ENCODE results near the gene GTF3C5.
"Not testable (repeated sequence)": the region's sequence is repeated elsewhere in the genome, so short reads cannot be mapped to it uniquely, and the experiment has no call there.

Gene GTF3C5

DNA sequence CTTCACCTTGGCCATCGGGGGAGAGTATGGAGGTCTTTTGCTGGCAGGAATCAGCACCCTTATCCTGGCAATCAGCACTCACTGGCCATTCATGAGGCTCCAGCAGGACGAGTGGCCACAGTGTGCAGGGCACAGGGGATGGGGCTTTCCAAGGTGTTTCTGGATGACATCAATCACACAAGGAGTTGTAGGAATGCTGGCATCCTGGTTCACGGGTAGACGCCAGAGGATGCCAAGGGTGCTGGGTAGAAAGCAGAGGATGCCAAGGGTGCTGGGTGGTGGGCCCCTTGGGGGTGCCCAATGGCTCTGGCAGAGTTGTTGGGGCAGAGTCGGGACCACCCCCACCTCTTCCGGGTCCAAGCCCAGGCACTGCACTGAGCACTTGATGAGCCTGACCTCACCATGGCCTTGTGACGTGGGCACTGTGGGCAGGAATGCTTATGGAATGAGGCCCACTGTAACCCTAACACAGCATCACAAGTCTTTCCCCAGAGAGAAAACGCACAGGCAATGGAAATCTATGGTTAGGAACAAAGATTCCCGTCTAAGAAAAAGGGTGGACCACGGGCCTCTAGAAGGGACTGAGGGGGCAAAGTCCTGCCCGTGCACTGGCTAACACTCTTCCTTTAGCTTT, 60.1 kb downstream of the GTF3C5 start:
- no peak for DNase-seq (ENCODE audit: low spot score)

DNA sequence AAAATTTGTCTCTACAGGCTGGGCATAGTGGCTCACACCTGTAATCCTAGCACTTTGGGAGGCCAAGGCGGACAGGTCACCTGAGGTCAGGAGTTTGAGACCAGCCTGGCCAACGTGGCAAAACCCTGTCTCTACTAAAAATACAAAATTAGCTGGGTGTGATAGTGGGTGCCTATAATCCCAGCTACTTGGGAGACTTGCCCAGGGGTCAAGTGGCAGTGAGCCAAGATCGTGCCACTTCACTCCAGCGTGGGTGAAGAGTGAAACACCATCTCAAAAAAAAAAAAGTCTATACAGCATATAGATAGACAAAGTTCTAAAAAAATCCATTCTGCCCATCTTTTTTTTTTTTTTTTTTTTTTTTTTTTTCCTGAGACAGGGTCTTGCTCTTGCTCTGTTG, 63.6 kb downstream of the GTF3C5 start:
- not testable (repeated sequence) for DNase-seq (ENCODE audit: low spot score)

DNA sequence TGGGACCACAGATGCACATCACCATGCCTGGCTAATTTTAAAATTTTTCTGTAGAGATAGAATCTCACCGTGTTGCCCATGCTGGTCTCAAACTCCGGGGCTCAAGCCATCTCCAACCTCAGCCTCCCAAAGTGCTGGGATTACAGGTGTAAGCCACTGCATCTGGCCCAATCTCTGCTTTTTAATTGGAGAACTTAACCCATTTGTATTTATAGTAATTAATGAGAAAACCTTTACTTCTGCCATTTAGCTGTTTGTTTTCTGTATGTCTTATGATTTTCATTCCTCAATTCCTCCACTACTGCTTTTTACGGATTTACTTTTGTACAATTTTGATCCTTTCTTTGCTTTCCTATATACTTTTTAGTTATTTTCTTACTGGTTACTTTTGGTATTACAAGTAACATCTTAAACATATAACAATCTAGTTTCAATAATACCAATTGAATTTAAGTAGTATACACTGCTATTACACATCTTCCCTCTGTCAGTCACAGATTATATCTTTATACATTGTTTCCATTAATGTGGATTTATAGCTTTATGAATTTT, 64.1 kb downstream of the GTF3C5 start:
- DNase-seq (ENCODE audit: low spot score), result no peak

DNA sequence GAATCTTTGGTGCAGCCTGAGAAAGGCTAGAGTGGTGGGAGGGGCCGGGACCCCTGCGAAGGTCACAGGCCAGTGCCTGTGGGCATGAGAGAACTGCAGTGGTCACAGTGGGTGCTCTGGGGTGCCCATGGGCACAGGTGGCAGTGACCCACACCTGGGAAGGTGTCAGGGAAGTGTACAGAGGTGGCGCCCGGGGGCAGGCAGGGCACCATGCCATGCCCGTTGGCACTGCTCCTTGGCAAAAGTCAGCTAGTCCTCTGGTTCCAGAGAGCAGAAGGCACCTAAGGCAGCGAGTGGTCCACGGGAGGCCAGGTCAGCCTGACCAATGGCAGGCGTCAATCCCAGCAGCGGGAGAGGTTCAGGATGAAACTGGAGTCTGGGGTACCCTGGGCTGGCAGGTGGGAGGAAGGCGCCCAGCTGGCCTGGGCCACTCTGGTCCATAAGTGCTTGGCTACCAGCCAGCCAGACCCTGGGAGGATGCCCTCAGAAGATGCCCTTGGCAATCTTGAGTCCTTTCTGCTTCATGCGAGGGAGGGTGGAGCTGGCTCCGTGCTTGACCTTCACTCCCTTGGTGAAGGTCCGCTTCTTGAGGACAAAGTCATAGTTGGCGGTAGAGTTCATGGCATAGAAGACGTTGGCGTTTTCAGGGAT, 67.4 kb downstream of the GTF3C5 start:
- no peak for DNase-seq (ENCODE audit: low spot score)

DNA sequence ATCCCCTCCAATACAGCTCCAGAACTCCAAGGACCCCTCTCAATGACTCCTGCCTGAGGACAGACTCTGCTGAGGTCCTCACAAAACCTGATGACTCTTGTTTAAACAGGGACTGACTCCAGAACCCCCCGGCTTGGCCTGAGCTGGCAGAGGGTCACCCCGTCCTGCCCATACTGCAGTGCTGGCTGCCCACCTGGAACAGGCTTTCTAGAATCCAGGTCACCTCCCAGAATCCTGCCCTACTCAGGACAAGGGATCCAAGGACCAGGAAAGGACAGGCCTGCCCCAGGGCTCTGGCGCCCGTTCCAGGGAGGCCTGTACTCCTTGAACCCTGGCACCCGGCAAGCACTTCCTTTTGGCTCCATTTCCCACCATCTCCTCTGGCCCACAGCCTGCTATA, 68.1 kb downstream of the GTF3C5 start:
- no peak for DNase-seq (ENCODE audit: low spot score)

DNA sequence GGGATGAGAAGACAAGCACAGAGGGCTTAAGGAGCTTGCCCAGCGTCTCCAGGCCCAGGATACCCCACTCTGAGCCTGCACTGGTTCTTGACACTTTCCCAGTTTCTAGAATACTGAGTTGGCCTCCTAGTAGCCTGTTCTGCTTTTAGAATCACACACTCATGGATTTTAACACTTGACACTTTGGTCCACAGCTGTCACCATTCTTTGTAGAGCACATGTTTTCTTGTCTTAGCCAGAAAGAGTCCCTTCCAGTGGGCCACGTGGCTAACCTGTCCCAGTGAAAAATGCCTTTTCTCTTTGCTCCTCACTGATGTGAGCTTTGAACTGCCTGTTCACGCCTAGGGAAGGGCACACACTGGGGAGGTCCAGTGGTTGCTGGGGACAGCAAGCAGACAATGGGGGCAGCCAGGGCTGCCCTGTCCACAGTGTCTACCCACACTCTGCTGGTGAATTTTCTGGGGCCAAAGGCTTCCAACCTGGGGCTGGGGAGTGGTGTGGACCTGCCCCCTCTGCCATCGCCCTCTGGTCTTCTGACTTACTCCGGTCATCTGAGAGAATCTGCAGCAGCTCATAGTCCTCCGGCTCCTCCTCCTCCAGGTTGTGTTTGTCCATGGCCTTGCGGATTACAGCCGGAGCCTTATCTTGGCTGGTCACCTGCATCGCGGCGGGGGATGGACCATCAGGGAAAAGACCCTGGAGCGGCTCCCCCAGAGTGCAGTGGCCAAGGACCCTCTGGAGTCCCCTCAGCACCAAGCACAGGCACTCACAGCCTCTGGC, 69.1 kb downstream of the GTF3C5 start:
- no peak for DNase-seq (ENCODE audit: low spot score)

DNA sequence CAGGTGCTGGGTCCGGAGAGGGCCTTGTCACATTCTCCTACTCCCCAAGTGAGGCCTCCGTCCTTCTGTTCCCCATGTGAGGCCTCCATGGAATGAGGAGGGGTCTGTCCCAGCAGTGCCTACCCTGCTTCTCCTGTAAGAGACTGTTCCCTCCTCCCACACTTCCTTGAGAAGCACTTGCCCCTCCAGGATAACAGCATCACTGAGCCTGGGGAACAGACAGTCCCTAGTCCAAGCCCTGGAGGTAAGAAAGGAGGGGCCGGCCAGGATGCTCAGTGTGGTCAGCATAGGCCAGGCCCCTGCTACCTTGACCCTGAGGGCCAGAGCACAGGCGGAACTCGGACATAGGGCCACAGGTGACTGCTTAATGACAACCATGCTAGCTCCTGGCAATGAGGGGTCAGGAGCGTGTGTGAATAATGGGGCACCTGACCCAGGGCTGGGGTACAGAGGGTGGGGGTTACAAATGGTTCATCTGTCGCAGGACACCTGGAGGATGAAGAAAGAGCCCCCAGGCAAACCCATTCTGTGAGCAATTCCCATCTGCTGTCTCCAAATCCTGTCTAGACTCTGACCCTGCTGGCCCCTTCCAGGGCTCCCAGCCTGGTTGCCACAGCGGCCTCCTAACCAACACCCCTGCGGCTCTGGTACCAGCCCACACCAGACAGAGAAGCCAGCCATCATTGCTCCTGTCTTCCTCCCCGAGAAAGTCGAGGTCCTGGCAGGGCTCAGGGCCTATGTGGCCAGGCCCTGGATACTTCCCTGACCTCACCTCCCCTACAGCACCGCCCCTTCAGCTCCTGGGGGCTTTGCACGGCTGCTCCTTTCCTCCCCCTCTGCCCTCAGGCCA, 69.9 kb downstream of the GTF3C5 start:
- DNase-seq (ENCODE audit: low spot score), result no peak

DNA sequence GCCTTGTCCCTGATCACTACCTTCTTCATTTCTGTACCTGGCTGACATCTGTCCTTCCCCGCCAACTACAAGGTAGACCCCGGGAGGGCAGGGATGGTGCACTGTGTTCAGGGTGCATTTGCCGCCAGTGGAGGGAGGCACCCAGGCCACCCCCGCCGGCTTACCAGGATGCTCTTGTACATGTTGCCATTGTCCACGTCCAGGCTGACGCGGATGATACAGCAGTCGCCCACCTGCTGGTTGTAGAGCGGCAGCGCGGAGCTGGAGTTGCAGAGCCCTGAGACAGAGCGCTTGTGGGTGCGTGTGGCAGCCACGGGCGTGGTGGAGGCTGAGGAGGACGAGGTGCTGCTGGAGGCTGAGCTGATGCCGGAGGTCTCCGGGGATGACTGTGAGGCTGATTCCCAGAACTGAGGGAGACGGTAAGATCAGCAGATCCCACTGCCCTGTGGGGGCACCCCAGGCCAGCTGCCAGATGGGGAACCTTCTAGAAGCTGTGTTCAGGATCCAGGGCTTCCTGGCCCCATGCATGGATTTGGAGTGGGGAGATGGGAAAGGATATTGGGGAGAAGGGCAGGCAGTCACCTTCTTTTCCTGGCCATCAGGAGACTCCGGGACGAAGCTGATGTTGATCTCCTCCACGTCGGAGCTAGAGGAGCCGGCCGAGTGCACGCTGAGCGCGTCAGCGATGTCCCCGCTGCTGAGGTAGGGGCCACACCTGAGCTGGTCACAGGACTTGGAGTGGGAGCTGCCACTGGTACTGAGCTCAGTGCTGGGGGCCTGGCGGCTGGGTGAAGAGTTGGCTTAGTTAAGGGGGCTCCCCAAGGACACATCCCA, 70.8 kb downstream of the GTF3C5 start:
- DNase-seq (ENCODE audit: low spot score), result no peak

DNA sequence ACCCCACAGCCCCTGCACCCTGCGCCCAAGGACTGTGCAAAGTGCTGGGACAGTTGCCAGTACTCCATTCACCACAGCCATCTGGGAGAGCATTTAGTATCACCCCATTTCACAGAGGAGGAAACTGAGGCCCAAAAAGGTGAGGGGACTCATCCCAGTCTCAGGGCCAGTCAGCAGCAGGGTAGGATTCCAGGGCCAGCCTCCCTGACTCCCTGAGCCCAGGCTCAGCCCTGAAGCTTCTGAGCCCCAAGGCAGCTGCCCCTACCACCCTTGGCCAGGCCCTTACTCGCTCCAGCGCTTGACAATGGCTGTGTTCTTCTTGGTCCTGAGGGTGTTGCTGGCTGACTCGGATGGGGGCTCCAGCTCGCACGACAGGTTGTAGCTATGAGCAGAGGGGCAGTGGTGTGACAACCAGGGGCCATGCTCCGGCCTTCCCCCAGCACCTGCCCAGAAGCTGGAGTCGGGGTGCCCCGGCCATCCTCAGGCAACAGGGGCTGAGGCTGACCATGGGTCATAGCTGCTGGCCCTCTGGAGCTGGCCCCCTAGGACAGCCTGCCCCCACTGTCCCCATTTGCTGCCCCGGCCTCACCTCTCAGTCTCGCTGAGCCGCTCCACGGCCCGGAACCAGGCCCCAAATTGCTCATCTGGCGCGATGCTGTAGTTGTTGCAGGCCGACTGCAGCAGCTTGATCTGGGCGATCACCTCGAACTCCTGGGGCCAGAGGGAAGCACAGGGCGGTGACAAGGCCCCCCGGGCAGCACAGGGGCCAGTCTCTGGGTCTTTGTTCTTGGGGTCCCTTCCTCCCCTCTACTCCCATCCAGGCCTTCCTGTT, 71.6 kb downstream of the GTF3C5 start:
- no peak for DNase-seq (ENCODE audit: low spot score)

DNA sequence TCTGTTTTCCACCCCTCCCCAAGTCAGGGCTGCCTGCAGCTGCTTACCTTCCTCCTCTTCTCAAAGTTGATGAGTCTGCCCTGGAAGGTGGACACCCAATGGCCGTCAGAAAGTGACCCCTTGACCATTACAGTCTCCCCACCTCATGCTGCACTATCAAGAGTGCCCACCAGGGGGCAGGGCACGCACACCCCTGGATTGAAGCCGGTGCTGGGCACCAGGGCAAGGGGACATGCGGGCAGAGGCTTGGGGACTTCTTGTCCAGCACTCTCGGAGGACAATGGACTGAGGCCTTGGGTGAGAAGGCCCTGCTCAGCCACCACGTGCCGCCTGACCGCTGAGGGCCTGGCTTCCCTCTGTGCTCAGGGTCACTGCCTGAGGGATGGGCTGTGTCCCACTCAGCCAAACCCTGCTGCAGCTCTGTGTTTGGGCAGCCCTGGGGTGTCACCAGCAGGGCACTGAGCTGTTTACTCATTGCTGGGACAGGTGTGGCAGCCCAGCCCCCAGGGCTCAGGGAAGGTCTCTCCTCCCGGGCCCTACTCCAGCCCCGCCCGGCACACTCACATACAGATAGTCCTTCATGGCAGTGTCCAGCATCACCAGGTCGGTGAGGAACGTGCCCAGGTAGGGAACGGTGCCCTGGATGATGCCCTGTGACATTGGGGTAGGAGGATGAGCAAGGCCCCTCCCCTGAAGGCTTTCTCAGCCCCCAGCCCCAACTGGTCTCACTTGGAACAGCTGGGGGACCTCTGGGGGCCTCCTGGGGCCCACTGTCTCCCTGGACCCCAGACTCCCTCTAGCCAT, 72.6 kb downstream of the GTF3C5 start:
- DNase-seq (ENCODE audit: low spot score), result peak; percentile 45

DNA sequence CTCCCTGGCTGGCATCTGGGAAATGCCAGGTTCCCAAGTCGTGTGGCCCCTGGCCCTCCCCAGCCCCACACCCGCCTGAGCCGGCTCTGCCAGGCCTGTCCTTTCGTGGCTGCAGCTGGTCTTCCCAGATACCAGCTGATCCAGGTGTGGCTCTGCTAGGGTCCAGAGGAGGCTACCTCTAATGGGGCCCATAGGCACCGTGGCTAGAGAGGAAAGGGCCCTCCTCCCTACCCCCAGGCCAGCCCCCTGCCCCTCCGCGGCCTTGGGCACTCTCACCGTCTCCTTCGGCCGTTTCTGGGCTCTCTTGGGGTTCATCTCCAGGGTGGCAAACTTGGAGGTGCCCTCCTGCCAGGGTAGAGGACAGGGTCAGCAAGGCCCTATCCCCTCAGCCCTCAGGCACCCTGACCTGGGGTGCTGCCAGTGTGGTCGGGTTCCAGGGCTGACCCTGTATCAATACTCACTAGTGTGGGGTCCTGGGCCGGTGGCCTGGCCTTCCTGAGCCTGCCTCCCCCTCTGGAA, 73.2 kb downstream of the GTF3C5 start:
- no peak for DNase-seq (ENCODE audit: low spot score)

DNA sequence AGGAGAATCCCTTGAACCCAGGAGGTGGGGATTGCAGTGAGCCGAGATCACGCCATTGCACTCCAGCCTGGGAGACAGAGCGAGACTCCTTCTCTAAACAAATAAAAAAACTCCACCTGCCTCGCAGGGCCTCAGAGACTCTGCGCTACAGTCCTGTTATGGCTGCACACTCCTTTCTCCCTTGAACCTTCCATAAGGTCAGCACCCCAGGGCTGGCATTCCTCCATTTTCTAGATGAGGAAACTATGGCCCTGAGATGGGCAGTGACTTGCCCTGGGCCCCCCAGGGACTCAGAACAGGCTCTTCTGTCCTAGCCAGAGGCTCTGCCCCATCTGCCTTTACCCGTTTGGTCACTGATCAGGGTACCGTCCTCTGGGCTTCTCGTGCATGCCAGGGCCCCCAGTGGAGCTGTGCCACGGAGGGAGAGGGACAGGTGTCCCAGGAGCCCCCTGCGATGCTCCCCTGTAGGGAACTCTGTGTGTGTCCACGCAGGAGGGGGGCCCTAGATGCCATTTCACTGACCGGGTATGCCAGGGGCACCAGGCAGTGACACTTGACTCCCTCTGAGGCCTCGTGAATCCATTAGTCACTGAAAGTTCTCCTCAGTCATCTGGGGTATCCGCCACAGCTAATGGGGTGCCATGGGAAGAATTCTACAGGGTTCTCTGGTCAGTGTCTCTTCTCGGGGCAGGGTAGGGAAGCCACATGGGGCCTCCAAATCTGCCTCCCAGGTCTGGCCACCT, 74.1 kb downstream of the GTF3C5 start:
- DNase-seq (ENCODE audit: low spot score), result no peak

DNA sequence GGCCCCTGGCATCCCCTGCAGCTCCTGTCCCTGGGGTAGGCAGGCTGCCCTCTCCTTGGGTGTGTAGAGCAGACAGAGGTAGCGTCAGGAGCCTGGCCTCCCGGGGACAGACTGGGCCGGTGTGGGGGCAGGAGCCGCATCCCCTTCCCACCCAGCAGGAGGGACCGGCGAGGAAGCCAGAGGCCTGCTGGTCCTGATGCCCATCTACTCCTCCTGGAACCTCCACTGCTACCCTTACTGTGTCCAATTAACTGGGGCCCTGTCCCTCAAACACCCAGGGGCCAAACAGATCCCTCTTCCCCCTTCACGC, 74.6 kb downstream of the GTF3C5 start:
- DNase-seq (ENCODE audit: low spot score), result no peak

DNA sequence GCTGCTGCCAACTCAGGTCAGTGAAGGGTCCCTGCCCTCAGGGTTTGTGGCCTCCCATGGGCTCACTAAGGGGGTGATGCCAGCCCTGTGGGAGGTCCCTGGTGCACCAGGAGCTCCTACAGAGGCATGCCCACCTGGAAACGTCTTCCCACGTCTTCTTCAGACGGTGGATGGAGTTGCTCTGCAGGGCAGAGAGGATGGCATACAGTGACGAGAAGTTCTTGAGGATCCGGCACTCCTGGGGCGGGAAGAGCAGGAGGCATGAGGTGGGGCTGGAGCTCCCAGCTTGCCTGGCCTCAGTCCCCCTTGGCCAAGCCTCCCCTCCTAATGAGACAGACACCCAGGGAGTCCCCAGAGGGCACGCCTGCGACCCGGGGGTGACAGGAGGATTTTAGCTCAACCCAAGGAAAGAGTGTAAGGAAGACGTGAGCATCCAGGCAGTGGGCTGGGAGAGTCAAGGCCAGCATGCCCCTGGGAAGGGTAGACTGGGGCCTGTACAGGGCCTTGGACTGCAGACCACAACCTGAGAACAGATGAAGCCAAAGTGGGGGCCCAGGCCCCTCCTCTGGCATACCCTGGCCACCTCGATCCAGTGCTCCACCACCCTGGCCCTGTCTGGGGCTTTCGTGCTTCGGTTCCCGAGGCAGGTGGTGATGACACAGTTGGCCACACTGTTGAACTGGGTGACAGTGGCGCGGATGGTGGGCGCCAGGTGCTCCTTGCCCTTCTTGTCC, 75.9 kb downstream of the GTF3C5 start:
- no peak for DNase-seq (ENCODE audit: low spot score)

DNA sequence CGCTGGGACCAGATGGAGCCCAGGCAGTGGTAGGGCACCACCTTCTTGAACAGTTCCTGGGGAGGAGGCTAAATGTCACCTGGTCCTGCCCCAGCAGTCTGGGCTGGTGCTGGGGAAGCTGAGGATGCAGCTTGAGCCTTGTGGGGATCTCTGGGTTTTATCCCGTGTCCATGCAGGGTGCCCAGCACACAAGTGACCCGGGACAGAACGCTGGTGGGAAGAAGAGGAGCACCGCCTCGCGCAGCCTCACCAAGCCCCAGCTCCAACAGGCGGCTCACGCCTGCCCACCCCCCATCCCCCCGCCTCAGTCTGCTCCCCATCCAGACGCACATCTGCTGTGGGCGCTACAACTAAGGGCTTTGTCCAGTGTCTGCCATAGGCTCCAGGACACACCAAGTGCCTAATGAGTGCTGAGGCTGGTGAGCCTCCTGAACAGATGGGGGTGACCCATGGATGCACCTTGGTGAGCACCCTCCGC, 76.5 kb downstream of the GTF3C5 start:
- no peak for DNase-seq (ENCODE audit: low spot score)

All from CD4-positive, alpha-beta T cell treated with Interleukin-6 at 100 ng/mL for 8 hours (primary cell).